Adrenal gland (tissue), 5 donors: ENCODE results near the gene SLC1A5.

Experiments used
- POLR2A ChIP-seq, 2 donors: fragments of 450-650 bp; IDR thresholded peaks; one replicate each; pipeline ENCODE4 v1.6.1; 2017; ENCODE audit warnings: antibody characterized with exemption in 2 of 2, mild to moderate bottlenecking in 2 of 2, moderate library complexity in 1 of 2
- TF ChIP-seq, protein P1 (sequence below), 6 experiments: fragments of 450-650 bp in 4 of 6; fragments of 200-600 bp in 2 of 6; sonication (generic) in 1 of 6; IDR thresholded peaks; 1 replicate in 5 of 6; 2 replicates in 1 of 6; pipeline versions ENCODE4 v1.5.1 to v1.8.0; 2016 to 2021; ENCODE audit warnings: antibody characterized with exemption in 6 of 6, mild to moderate bottlenecking in 2 of 6, moderate library complexity in 1 of 6
- donor health status: DM: no; HTN: no; CAD: no.

GRCh38 chr19:46761418-46761831, 27.0 kb downstream of the SLC1A5 start:
- TF ChIP-seq, protein P1, sequence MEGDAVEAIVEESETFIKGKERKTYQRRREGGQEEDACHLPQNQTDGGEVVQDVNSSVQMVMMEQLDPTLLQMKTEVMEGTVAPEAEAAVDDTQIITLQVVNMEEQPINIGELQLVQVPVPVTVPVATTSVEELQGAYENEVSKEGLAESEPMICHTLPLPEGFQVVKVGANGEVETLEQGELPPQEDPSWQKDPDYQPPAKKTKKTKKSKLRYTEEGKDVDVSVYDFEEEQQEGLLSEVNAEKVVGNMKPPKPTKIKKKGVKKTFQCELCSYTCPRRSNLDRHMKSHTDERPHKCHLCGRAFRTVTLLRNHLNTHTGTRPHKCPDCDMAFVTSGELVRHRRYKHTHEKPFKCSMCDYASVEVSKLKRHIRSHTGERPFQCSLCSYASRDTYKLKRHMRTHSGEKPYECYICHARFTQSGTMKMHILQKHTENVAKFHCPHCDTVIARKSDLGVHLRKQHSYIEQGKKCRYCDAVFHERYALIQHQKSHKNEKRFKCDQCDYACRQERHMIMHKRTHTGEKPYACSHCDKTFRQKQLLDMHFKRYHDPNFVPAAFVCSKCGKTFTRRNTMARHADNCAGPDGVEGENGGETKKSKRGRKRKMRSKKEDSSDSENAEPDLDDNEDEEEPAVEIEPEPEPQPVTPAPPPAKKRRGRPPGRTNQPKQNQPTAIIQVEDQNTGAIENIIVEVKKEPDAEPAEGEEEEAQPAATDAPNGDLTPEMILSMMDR (IDR thresholded peaks at IDR 0.05): no peak
- TF ChIP-seq POLR2A (IDR thresholded peaks at IDR 0.05): no peak
